CD4-positive, alpha-beta T cell treated with Interleukin-17A for 1 hour (primary cell): Measurements from ENCODE around the gene GATAD2B.
"Not testable (repeated sequence)": the region's sequence is repeated elsewhere in the genome, so short reads cannot be mapped to it uniquely, and the experiment has no call there.

Experiments
- DNase-seq: peaks from one replicate; pipeline ENCODE4 v3.0.0-alpha.2; 2020

The GATAD2B gene

DNA sequence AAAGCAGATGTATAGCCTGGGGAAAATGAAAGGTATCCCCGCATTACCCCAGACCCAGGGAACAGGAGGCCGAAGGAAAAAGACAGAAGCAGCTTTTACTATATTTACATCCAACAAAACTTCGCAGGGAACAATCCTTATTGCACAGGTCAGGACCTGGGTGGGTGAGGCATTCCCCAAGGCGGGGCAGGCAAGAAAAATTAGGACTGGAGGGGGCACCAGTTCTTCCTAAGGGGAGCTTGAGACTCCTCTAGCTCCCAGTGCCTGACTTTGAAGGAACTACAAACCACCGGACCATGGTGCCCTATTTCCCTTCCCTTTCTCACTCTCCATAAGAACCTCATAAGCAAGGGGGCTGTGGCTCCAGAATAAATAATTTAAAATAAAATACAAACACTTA, 6.7 kb upstream of the GATAD2B start:
- DNase-seq: no peak

DNA sequence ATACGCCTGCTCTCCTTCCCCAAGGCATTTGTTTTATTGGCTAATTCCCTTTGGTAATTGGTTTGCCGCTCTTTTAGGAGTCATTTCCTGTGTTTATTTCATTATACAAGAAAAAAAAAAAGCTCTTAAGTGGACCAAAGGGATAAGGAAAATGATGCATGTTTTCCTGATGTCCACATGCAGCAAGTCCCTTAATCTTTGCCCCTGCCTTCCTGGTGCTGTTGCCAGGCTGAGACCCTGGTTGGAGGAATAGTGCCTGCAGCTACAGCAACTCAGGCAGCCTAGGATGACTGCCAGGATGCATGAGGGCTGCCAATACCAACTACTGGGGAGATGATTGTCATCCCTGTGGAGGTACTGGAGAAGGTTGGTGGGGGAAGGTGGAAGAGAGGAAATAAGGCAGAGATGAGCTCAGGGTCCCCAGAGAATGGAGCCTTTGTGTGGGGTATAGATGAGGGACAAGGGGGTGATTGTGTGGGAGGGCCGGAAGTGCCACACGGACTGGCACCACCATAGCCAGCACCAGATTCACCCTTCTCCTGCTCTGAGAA, 6.1 kb upstream of the GATAD2B start:
- DNase-seq: no peak

DNA sequence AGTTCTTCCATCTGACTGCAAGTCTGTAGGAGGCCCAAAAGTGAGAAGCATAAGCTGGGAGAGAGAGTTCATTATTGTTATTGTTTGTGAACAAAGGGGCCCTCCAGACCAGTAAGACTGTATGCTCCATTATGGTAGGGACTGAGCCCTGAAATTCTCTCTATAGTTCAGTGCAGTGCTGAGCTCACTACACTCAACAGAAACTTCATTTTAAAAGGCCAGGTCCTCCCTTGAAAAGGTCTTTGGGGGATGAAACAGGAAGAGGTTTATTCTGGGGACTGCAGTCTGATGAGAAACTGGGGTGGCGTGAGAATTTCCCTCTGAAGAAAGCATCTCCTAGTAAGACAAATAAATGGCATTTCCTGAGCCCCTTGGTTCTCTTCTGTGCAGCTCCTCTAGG, 5.5 kb upstream of the GATAD2B start:
- DNase-seq: no peak

DNA sequence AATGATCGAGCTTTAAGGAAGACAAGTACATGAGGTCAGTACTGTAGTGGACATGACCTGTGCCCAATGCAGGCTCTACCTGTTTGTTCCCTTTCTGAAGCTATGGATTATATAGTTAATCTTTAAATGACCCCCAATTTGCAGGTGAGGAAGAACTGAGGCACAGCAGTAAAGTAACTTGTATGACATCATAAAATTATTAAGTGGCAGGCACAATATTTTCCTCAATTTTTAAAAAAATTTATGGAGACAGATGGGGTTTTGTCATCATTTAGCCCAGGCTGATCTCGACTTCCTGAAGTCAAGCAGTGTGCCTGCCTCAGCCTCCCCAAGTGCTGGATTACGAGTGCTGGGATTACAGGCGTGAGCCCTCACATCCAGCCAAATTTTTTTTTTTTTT, 3.6 kb upstream of the GATAD2B start:
- DNase-seq: no peak

DNA sequence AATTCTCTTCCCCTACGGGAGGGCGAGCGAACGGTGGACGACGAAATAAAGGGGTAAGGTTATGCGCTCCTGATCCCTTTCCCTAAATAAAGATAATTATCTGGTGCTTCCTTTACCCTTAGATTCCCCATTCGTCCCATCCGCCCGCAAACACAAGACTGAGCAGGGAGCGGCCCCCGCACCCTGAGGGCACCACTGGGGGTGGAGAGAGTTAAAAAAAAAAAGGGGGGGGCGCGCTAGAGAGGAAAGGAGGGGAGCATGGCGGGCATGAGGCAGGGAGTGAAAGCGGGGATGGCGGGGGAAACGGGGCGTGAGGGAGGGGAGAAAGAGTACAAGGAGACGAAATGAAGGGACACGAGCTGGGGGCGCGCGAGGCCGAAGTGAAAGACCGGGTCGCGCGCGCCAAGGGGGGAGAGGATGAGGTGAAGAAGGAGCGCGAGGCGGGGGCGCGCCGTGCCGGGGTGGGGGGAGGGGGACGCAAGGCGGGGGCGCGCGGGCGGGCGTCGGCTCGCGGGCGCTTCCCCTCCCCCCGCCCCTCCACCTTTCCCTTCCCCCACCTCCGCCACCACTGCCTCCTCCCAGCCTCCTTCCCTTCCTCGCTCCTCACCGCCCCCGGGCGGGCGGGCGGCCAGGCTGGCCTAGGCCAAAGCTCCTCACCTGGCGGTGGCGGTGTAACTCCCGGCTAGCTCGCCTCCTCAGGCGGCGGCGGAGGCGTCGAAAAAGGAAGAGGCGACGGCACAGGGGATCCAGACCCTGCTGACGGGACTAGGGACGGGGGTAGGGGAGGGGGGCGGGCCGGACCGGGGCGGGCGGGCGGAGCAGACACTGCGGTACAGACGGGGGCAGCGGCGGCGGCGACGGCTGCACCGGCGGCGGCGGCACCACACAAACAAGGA, 448 bp downstream of the GATAD2B start:
- DNase-seq: no peak

DNA sequence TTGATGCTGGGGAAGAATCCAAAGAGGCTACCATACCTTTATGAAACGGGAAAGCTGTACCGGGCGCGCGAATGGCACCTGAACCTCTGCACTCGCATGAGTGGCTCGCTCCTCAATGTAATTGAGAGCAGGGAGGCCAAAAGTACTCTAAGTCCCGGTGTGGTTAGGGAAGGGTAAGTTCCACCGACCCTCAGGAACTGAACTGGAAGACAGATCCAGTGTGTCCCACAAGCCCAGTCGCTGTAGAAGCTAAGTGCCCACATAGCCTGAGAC, 1.0 kb downstream of the GATAD2B start:
- DNase-seq: peak; percentile 19

DNA sequence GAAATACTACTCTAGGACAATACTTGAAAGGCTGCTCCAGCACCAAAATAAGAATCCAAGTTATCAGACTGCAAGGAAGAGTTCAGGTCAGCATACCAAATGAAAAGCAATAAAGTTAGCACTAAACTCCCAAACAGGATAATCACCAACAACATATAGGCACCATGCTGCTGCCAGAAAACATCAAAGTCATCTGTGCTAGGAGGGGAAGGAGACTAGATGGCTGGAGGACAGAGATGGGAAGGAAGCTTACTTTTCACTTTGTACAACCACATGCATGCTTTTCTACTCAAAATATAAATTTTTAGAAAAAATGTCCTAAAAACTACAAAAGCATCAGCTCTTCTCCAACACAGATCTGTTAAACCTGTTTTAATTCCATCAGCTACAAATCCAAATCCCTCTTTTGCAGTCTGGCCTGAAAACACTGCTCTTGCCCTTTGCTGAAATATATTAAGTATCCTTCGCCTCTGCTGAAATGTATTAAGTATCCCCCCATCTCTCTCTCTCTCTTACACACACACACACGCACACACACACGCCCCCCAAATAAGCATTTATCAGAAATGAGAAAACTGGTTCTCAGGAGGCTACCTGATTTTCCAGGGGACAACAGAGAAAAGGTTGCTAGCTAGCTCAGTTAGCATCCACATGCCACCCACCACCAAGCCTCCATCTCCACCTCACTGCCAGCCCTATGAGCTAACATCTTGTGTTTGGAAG, 1.5 kb downstream of the GATAD2B start:
- no peak for DNase-seq

DNA sequence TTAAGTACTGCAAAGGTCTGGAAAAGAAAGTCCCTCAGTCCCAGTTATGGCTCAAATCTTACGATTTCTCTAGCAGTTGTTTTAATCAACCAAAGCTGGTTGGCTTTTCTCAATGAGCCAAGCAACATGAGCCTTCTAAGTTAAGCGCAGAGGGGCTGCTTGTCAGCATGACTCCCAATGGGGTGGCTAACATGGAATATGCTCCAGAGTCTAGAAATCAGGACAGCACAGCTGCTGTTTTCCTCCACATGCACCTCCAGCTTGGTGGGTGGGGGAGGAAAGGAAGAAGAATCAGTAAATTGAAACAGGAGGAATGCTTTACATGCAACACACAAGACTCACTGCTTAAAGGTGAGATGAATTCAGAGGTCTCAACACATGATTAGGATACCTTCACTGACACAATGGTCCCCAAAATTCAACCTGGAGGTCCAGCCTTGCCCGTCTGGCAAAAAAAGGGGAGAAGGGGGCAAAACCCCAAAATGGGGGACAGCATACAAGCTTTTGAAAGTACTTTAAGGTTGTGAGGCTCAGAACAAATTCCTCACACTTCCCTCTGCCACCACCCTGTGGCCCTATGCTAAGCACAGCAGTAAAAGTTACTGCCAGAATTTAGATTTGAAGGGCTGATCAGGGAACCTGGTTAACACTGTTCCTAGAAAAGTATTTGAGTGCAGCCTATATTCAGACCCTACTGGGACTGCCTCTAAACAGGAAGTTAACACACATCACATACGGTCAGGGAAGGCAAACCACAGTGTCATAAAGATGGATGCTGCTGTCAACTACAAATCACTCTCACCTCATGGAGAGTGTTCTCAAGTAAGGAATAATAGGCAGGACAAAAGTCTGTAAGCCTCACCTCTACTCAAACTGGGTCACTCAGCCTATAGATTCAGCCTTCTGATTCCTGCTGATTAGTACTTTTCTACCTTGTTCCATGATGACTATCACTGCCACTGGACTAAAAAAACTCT, 2.6 kb downstream of the GATAD2B start:
- DNase-seq: peak; percentile 56

DNA sequence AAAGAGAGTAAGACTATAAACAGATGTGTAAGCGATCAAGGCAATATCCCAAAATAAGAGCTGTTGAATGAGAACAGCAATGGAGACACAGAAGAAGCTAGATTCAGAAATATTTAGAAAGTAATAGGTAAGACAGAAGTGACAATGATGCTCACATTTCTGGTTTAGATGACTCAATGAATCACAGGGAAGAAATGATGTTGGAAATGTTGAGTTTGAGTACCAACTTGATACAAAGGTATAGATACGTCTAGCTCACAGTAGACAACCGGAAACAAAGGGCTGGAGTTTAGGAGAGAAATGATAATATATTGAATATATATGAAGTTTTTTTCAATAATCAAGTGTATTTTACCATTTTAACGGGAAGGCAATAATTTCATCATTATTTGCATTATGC, 6.5 kb downstream of the GATAD2B start:
- DNase-seq: no peak

DNA sequence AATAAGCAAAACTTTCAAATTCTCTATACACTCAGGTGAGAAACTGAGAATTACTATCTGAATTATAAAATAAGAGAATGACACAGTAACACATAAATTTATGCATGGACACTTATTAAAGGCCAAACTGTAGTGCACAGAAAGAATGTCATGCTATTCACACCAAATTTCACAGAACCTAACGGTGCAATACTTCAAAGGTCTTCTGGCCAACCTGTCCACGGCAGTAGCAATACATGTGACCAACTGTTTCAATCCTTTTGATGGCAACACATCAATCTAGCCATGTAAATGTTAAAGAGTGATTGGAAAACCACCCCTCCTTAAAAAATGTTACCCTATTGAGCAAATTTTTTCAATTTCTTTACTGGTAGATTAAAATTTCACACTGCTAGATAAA, 10.4 kb downstream of the GATAD2B start:
- no peak for DNase-seq

DNA sequence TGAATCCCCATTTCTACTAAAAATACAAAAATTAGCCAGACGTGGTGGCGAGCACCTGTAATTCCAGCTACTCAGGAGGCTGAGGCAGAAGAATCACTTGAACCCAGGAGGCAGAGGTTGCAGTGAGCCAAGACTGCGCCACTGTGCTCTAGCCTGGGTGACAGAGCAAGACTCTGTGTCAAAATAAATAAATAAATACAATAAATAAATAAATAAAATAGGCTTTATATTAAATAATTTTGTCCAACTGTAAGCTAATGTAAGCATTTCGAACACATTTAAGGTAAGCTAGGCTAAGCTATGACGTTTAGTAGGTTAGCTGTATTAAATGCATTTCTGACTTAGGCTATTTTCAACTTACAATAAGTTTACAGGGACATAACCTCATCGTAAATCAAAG, 12.2 kb downstream of the GATAD2B start:
- not testable (repeated sequence) for DNase-seq

DNA sequence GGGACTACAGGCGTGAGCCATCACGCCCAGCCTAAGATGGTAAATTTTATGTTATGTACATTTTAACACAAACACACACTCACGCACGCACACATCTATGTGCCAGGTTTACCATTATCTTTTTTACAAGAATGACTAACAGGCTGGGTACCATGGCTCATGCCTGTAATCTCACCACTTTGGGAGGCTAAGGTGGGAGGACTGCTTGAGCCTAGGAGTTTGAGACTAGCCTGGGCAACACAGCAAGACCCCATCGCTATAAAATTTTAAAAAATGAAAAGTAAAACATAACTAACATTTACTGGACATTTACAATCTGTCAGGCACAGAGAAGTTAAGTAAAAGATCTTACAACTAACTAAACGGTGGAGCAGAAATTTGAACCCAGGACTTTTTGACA, 14.7 kb downstream of the GATAD2B start:
- DNase-seq: no peak

DNA sequence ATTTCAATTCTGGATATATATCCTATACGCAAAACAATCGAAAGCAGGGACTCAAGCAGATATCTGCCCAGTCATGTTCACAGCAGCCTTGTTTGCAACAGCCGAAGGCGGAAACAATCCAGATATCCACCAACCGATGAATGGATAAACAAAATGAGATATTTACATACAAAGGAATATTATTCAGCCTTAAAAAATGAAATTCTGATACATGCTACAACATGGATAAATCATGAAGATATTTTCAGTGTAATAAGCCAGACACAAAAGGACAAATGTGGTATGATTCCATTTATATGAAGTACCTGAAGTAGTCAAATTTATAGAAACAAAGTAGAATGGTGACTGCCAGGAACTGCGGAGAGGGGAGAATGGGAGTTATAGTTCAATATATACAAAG, 15.6 kb downstream of the GATAD2B start:
- no peak for DNase-seq

DNA sequence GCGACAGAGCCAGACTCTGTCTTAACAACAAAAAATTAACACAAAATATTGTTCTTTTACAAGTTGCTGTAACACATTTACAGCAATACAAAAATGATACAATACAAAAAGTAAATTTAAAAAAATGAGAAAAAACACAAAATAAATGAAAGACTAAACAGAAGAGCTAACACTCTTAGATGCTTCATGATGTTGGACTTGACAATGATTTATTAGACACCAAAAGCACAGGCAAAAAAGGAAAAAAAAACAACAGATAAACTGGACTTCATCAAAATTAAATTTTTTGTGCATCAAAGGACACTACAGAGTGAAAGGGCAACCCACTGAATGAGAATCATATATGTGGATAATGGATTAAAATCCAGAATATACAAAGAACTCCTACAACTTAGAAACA, 16.4 kb downstream of the GATAD2B start:
- no peak for DNase-seq

DNA sequence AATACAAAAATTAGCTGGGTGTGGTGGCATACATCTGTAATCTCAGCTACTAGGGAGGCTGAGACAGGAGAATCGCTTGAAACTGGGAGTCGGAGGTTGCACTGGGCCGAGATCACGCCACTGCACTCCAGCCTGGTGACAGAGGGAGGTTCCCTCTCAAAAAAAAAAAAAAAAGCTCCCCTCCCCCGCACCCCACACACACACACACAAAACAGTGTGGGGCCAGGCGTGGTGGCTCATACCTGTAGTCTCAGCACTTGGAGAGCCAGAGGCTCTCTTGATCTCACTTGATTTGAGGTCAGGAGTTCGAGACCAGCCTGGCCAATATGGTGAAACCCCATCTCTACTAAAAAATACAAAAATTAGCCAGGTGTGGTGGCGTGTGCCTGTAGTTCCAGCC, 16.9 kb downstream of the GATAD2B start:
- not testable (repeated sequence) for DNase-seq

DNA sequence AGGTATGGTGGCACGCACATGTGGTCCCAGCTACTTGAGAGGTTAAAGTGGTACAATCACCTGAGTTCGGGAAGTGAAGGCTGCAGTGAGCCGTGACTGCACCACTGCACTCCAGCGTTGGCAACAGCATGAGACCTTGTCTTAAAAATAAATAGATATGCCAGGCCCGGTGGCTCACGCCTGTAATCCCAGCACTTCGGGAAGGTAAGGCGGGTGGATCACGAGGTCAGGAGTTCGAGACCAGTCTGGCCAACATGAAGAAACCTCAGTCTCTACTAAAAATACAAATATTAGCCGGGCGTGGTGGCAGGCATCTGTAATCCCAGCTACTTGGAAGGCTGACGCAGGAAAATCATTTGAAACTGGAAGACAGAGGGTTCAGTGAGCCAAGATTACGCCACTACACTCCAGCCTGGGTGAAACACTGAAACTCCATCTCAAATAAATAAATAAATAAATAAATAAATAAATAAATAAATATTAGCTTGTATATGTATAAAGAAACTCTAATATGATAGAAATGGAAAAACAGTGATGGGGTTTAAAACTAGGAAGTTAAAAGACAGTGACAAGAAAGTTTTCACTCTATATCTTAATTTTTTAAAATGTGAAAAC, 18.8 kb downstream of the GATAD2B start:
- no peak for DNase-seq

DNA sequence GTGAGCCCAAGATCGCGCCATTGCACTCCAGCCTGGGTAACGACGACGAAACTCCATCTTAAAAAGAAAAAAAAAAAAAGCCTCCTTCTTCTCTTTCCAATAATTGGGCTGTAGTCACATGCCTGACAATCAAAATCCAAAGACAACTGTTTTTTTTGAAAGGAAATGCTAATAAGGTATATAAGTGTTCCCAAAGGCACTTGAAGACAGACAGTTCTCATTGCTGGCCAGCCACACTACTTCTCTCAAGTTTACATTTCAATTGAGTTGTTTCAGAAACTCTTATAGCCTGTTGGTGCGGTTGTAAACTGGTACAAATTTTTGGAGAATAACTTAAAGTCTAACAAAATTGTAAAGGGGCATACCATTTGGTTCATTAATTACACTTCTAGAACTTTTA, 23.3 kb downstream of the GATAD2B start:
- no peak for DNase-seq

DNA sequence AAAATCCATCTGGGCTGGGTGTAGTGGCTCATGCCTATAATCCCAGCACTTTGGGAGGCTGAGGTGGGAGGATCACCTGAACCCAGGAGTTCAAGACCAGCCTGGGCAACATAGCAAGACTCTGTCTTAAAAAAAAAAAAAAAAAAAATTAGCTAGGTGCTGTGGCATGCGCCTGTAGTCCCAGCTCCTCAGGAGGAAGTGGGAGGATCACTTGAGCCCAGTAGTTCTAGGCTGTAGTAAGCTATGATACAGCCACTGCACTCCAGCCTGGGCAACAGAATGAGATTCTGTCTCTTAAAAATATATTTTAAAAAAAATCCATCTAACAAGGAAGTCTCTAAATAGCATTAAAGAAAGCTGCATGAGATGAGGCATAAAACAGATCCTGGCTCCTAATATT, 26.9 kb downstream of the GATAD2B start:
- not testable (repeated sequence) for DNase-seq

DNA sequence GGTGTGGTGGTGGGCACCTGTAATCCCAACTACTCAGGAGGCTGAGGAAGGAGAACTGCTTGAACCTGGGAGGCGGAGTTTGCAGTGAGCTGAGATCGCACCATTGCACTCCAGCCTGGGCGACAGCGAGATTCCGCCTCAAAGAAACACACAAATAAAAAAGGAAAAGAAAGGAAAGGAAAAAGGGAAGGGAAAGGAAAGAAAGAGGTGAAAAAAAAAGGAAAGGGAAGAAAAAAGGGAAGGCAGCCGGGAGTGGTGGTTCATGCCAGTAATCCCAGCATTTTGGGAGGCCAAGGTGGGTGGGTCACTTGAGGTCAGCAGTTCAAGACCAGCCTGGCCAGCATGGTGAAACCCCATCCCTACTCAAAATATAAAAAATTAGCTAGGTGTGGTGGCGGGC, 31.7 kb downstream of the GATAD2B start:
- DNase-seq: not testable (repeated sequence)

DNA sequence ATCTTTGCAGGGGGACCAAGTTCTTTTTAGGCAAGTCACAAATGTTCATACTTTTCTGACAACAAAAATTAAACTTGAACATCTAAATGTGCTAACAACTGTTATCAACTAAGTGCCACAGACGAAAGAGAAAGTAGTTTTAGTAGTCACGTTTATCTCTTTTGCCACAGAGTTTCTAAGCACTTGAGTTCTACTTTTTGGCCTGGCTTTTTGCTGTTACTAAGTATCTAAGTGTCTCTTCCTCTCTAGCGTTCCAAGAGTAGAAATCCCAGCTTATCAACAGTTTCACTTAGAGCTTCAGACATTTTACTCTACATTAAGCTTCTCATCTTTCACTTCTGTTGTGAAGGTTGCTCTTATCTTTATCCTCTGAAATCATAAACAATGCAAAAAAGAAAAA, 34.2 kb downstream of the GATAD2B start:
- peak; percentile 12 for DNase-seq

DNA sequence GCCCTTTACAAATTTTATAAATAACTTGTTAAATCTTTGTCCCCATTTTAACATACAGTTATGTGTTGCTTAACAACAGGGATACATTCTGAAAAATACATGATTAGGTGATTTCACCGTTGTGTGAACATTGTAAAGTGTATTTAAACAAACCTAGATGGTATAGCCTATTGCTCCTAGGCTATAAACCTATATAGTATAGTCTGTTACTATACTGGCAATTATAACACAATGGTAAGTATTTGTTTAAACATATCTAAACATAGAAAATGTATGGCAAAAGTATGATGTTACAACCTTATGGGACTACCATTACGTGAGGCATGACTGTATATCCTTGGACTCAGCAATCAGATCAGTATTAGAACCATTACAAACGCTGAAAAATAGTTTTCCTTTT, 36.6 kb downstream of the GATAD2B start:
- no peak for DNase-seq

DNA sequence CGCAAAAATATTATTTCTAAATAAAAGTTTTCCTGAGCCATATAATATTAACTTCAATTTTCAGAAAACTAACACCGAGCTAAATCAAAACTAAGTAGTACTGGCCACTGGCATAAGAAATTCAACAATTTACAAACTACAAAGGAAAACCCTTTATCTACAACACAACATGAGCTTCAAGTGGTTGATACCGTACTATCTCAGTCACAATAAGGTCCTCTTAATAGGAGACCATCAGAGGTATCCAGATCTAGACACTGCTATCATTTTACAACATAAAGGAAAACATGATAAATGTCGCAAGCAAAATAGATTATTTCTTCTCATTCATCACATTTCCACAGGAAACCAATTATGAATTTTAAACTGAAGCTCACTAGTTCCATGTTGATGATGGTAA, 39.5 kb downstream of the GATAD2B start:
- DNase-seq: no peak
